H1 (cell line): Measurements from ENCODE around the gene RGS11. TPM values are rescaled to one million over a fixed set of nuclear protein-coding genes. Genes with fewer than 3 reads are reported as not detected.

Experiments
- CTCF ChIA-PET: fragments of 300-600 bp; sonication (Branson Sonifier 250); formaldehyde crosslinking; loops from one replicate; lab custom pipeline; 2021; ENCODE audit not compliant: partially characterized antibody; lab: Charles Lee
- POLR2A ChIA-PET: fragments of 300-600 bp; sonication (Branson Sonifier 250); formaldehyde crosslinking; loops from one replicate; lab custom pipeline; 2021; ENCODE audit warnings: inconsistent platforms; ENCODE audit not compliant: partially characterized antibody; lab: Charles Lee
- DNase-seq, 2 experiments: peaks; one replicate each; pipeline versions ENCODE4 v3.0.0 to v3.0.0-alpha.2; 2010 to 2022; ENCODE audit warnings: low spot score in 2 of 2, low read depth in 1 of 2, mixed read lengths in 1 of 2
- FAIRE-seq: peaks from 2 replicates; lab custom pipeline; 2011; peaks lifted over from hg19 to GRCh38; lab: Jason Lieb, UNC
- H2AFZ ChIP-seq: 2 replicates; pipeline ENCODE4 v1.8.1; 2012; ENCODE audit warnings: low read length, inconsistent platforms
- H2AK5ac ChIP-seq: 2 replicates; pipeline ENCODE4 v1.6.1; 2013; ENCODE audit warnings: low read depth, low read length
- H2BK120ac ChIP-seq: replicated peaks from 2 replicates; pipeline ENCODE3; 2013; ENCODE audit warnings: low read depth, low read length, inconsistent platforms
- H2BK12ac ChIP-seq: 2 replicates; pipeline ENCODE4 v1.6.1; 2013; ENCODE audit warnings: low read depth, low read length
- H2BK15ac ChIP-seq: 2 replicates; pipeline ENCODE4 v1.6.1; 2013; ENCODE audit warnings: low read length
- H2BK20ac ChIP-seq: 2 replicates; pipeline ENCODE4 v1.6.1; 2013; ENCODE audit warnings: low read length
- H2BK5ac ChIP-seq: 2 replicates; pipeline ENCODE4 v1.6.1; 2013; ENCODE audit warnings: low read depth, low read length
- H3K14ac ChIP-seq: 2 replicates; pipeline ENCODE4 v1.6.1; 2013; ENCODE audit warnings: inconsistent platforms; ENCODE audit not compliant: insufficient read length
- H3K18ac ChIP-seq: 2 replicates; pipeline ENCODE4 v1.6.1; 2013; ENCODE audit warnings: low read length; ENCODE audit errors: extremely low read depth
- H3K23ac ChIP-seq: 2 replicates; pipeline ENCODE4 v1.6.1; 2013; ENCODE audit warnings: inconsistent platforms; ENCODE audit not compliant: insufficient read length
- H3K23me2 ChIP-seq: 2 replicates; pipeline ENCODE4 v1.6.1; 2013; ENCODE audit warnings: low read depth, low read length
- H3K27ac ChIP-seq: 2 replicates; pipeline ENCODE4 v1.6.1; 2011; ENCODE audit warnings: low read depth, low read length, inconsistent platforms
- H3K27me3 ChIP-seq, 4 experiments: replicated peaks in 1 of 4; 1 replicate in 1 of 4; 2 replicates in 3 of 4; pipeline versions ENCODE4 v1.6.1 to v1.8.1; 2011 to 2013; ENCODE audit warnings: low read length in 3 of 4, mild to moderate bottlenecking in 3 of 4, inconsistent platforms in 2 of 4, mixed read lengths in 2 of 4, moderate library complexity in 1 of 4; ENCODE audit not compliant: control insufficient read depth in 3 of 4, insufficient read depth in 3 of 4; ENCODE audit errors: extremely low read depth in 1 of 4
- H3K36me3 ChIP-seq, 4 experiments: 2 replicates each; pipeline versions ENCODE4 v1.6.1 to v1.8.1; 2011 to 2013; ENCODE audit warnings: mild to moderate bottlenecking in 4 of 4, low read length in 3 of 4, moderate library complexity in 2 of 4, control low read depth in 1 of 4, inconsistent platforms in 1 of 4; ENCODE audit not compliant: insufficient read depth in 4 of 4, control insufficient read depth in 2 of 4
- H3K4ac ChIP-seq: replicated peaks from 2 replicates; pipeline ENCODE3; 2013; ENCODE audit warnings: low read length, low read depth, mixed read lengths, inconsistent platforms; ENCODE audit not compliant: insufficient read length
- H3K4me1 ChIP-seq, 4 experiments: replicated peaks in 1 of 4; 1 replicate in 1 of 4; 2 replicates in 3 of 4; pipeline versions ENCODE4 v1.6.1 to v1.8.1; 2011 to 2013; ENCODE audit warnings: low read length in 3 of 4, inconsistent platforms in 2 of 4, mixed read lengths in 1 of 4; ENCODE audit not compliant: insufficient read depth in 4 of 4, control insufficient read depth in 3 of 4
- H3K4me2 ChIP-seq, 2 experiments: 2 replicates each; pipeline versions ENCODE4 v1.6.1 to v1.8.1; 2011 to 2013; ENCODE audit warnings: low read depth in 2 of 2, low read length in 2 of 2, control low read depth in 1 of 2, inconsistent platforms in 1 of 2, mild to moderate bottlenecking in 1 of 2; ENCODE audit not compliant: insufficient read depth in 1 of 2
- H3K4me3 ChIP-seq, 4 experiments: fragments of 200-600, 300-600 bp in 1 of 4; sonication (generic), shearing (Covaris generic), sonication (Bioruptor Twin) in 1 of 4; 2 replicates each; pipeline versions ENCODE4 v1.5.1 to v1.8.1; 2011 to 2016; ENCODE audit warnings: low read length in 4 of 4, low read depth in 3 of 4, control low read depth in 2 of 4, inconsistent platforms in 2 of 4, mild to moderate bottlenecking in 2 of 4, mixed read lengths in 1 of 4, moderate library complexity in 1 of 4; ENCODE audit not compliant: insufficient read depth in 2 of 4; ENCODE audit errors: extremely low read depth in 1 of 4
- H3K56ac ChIP-seq: replicated peaks from 2 replicates; pipeline ENCODE3; 2013; ENCODE audit warnings: low read depth, mild to moderate bottlenecking, mixed read lengths, low read length, inconsistent platforms; ENCODE audit not compliant: insufficient read length
- H3K79me1 ChIP-seq: 2 replicates; pipeline ENCODE4 v1.6.1; 2013; ENCODE audit warnings: low read depth, low read length, control low read depth
- H3K79me2 ChIP-seq, 2 experiments: 2 replicates each; pipeline versions ENCODE4 v1.6.1 to v1.8.1; 2012 to 2013; ENCODE audit warnings: low read length in 2 of 2, mild to moderate bottlenecking in 2 of 2, inconsistent platforms in 1 of 2; ENCODE audit not compliant: insufficient read depth in 2 of 2, control insufficient read depth in 1 of 2
- H3K9ac ChIP-seq, 4 experiments: replicated peaks in 1 of 4; 1 replicate in 1 of 4; 2 replicates in 3 of 4; pipeline versions ENCODE4 v1.6.1 to v1.8.1; 2011 to 2013; ENCODE audit warnings: low read depth in 3 of 4, low read length in 3 of 4, control low read depth in 2 of 4, mild to moderate bottlenecking in 2 of 4, moderate library complexity in 2 of 4, inconsistent platforms in 1 of 4; ENCODE audit errors: extremely low read depth in 1 of 4
- H3K9me3 ChIP-seq, 2 experiments: 2 replicates each; pipeline versions ENCODE4 v1.6.1 to v1.8.1; 2012 to 2013; ENCODE audit warnings: mild to moderate bottlenecking in 2 of 2, moderate library complexity in 2 of 2, control low read depth in 1 of 2, inconsistent platforms in 1 of 2, low read depth in 1 of 2, low read length in 1 of 2, mixed read lengths in 1 of 2; ENCODE audit not compliant: insufficient read depth in 2 of 2
- H4K20me1 ChIP-seq, 2 experiments: replicated peaks in 1 of 2; 2 replicates each; pipeline versions ENCODE3 to v1.8.1; 2011 to 2013; ENCODE audit warnings: inconsistent platforms in 2 of 2, low read length in 2 of 2, mild to moderate bottlenecking in 1 of 2; ENCODE audit not compliant: insufficient read depth in 2 of 2, control insufficient read depth in 1 of 2
- H4K5ac ChIP-seq: 2 replicates; pipeline ENCODE4 v1.6.1; 2013; ENCODE audit warnings: low read length, low read depth, mixed read lengths, inconsistent platforms; ENCODE audit not compliant: insufficient read length
- H4K8ac ChIP-seq: 2 replicates; pipeline ENCODE4 v1.8.0; 2013; ENCODE audit warnings: mild to moderate bottlenecking, moderate library complexity, low read length, inconsistent platforms; ENCODE audit not compliant: insufficient read depth; ENCODE audit errors: extremely low read depth
- H4K91ac ChIP-seq: replicated peaks from 2 replicates; pipeline ENCODE3; 2013; ENCODE audit warnings: low read length, mixed read lengths, inconsistent platforms; ENCODE audit not compliant: insufficient read length
- CBX8 ChIP-seq: fragments of 300-800, 300-1000 bp; sonication (generic); IDR thresholded peaks from 2 replicates; pipeline ENCODE4 v1.7.1; 2016; ENCODE audit warnings: low read depth, low read length, borderline replicate concordance
- FOSL1 ChIP-seq: IDR thresholded peaks from 2 replicates; pipeline ENCODE4 v1.6.1; 2011; ENCODE audit warnings: mild to moderate bottlenecking, low read depth, low read length, moderate library complexity; ENCODE audit not compliant: insufficient read depth
- KDM5A ChIP-seq: fragments of 200-600 bp; IDR thresholded peaks from 2 replicates; pipeline ENCODE4 v1.7.1; 2012; ENCODE audit warnings: mild to moderate bottlenecking, low read length, inconsistent platforms, mixed read lengths
- PHF8 ChIP-seq: fragments of 200-600 bp; sonication (generic); conservative IDR thresholded peaks from 2 replicates; pipeline ENCODE4 v1.7.1; 2012; ENCODE audit warnings: low read depth, mild to moderate bottlenecking, inconsistent platforms, low read length, moderate library complexity
- RAD21 ChIP-seq, 2 experiments: IDR thresholded peaks in 1 of 2; conservative IDR thresholded peaks in 1 of 2; 2 replicates each; pipeline ENCODE4 v1.6.1; 2011; ENCODE audit warnings: low read depth in 2 of 2, low read length in 2 of 2, improper control_type of control experiment in 1 of 2, inconsistent platforms in 1 of 2, mild to moderate bottlenecking in 1 of 2, moderate library complexity in 1 of 2
- RBBP5 ChIP-seq: IDR thresholded peaks from 2 replicates; pipeline ENCODE4 v1.7.1; 2012; ENCODE audit warnings: low read depth, mild to moderate bottlenecking, inconsistent platforms, low read length, moderate library complexity, borderline replicate concordance
- RFX5 ChIP-seq: IDR thresholded peaks from 2 replicates; pipeline ENCODE4 v1.6.1; 2011; ENCODE audit warnings: low read depth, low read length, improper control_type of control experiment, borderline replicate concordance
- TAF7 ChIP-seq: optimal IDR thresholded peaks from 2 replicates; pipeline ENCODE3; 2011; ENCODE audit warnings: low read depth, mild to moderate bottlenecking, inconsistent platforms, low read length, moderate library complexity, borderline replicate concordance
- WGBS, 2 experiments: shearing (Covaris generic) in 1 of 2; methylation state at CpG; one replicate each; pipeline versions ENCODE4 v1.1.6 to v1.1.7; 2013 to 2015; ENCODE audit warnings: low lambda C conversion rate in 2 of 2, mixed read lengths in 2 of 2, inconsistent platforms in 1 of 2, low coverage in 1 of 2, missing lambda C conversion rate in 1 of 2; ENCODE audit not compliant: insufficient replicate concordance in 2 of 2, insufficient coverage in 1 of 2, insufficient read length in 1 of 2; ENCODE audit errors: extremely low coverage in 1 of 2, missing lambda C conversion rate in 1 of 2; 5-methylcytosine and 5-hydroxymethylcytosine counted together
- polyA plus RNA-seq, 7 experiments: library from polyadenylated mRNA; depleted of rRNA in 3 of 7; stranded (reverse) in 5 of 7; unstranded in 2 of 7; fragments of >200 nt in 5 of 7; fragments of 200-250 nt in 2 of 7; gene quantifications; 1 replicate in 5 of 7; 2 replicates in 1 of 7; 4 replicates in 1 of 7; pipeline versions ENCODE4 v1.2.1 to v1.2.3, GENCODE V29; 2011 to 2013; ENCODE audit warnings: missing spikeins in 2 of 7, mixed read lengths in 2 of 7
- total RNA-seq: library from RNA; stranded (reverse); fragmentation: NEBNext Ultra II Directional; extraction: Animal tissue kit (Norgen Biotek cat#: 25700); gene quantifications from 2 replicates; pipeline ENCODE4 v1.2.1, GENCODE V29; 2021
- TF ChIP-seq, protein P1 (sequence below): IDR thresholded peaks from 2 replicates; pipeline ENCODE4 v1.6.1; 2012; ENCODE audit warnings: low read length, inconsistent platforms
- TF ChIP-seq, protein P2 (sequence below): IDR thresholded peaks from 2 replicates; pipeline ENCODE4 v1.6.1; 2011; ENCODE audit warnings: low read length, improper control_type of control experiment

RGS11 gene
- total and polyA plus RNA-seq, 2 of the 8 experiments (the other 6 are each of a cell fraction or from before 2014, with no cell fraction given): 0.84 to 1.2 TPM

DNA sequence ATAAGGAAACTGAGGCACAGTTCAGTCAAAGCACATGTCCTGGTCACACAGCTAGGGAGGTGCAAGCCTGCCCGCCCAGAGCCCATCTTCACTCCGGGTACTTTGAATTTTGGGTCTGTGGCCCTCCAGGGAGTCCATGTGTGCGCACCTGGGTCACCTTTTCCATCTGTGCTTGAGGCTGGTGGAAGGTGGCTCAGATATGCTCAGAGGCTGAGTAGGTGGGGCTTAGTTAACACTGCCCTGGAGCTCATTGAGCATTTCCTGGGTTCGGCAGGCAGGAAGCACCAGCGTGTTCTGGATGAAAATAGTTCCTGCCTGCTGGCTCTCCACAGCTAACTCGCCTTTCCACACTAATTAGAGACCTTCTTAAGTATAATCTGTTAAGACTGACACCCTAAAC, 21.9 kb downstream of the RGS11 start:
- H4K20me1 ChIP-seq: peaks cover 2 to 6% of the 10 kb centered on the region in 2 experiments
- no peak overlapping the region for H3K23ac ChIP-seq
- H3K36me3 ChIP-seq: peaks cover 0 to 14% (median 3%) of the 10 kb centered on the region in 4 experiments; a peak in 4 of 8 replicates
- H3K4me2 ChIP-seq: no peak overlapping the region
- no peaks in the 10 kb centered on the region for H3K23me2 ChIP-seq
- no peak overlapping the region for H4K91ac ChIP-seq
- DNase-seq (no peak), FAIRE-seq (no peak)
- H3K18ac ChIP-seq: no peak overlapping the region
- no peak overlapping the region; a peak in 1 of 7 replicates for H3K9ac ChIP-seq
- H3K27ac ChIP-seq: no peak overlapping the region
- H2BK12ac ChIP-seq: no peak overlapping the region
- no peak overlapping the region for H3K4ac ChIP-seq
- no peak overlapping the region for H3K4me3 ChIP-seq
- no peak overlapping the region for H4K8ac ChIP-seq
- no peak overlapping the region for H2BK120ac ChIP-seq
- no peaks in the 10 kb centered on the region for H3K27me3 ChIP-seq
- WGBS, 2 experiments: 93% methylated on average over 6 of the region's 6 CpGs; no CpG with 5 or more reads in 1 of the 2 experiments
- no peaks in the 10 kb centered on the region for H3K9me3 ChIP-seq
- no peak overlapping the region for H2BK5ac ChIP-seq
- no peaks in the 10 kb centered on the region; the same call in none of the 2 replicates for H3K79me1 ChIP-seq
- ChIA-PET POLR2A (interaction anchor here (2.1 to 2.3 kb wide), 2 partner anchors 16 to 25 kb away, joined by 5 to 6 read pairs; partner anchors contain the start of gene LUC7L), CTCF (interaction anchor here (0.9 to 1.4 kb wide), 4 partner anchors 9 to 72 kb away, joined by 3 to 4 read pairs (median 3); no protein-coding TSS in a partner anchor)
- no peak overlapping the region for H3K56ac ChIP-seq
- no peak overlapping the region for H2BK20ac ChIP-seq
- no peak overlapping the region for H2AFZ ChIP-seq
- no peak overlapping the region for H3K14ac ChIP-seq
- no peak overlapping the region for H2AK5ac ChIP-seq
- no peak overlapping the region for H2BK15ac ChIP-seq
- H4K5ac ChIP-seq: no peak overlapping the region
- H3K4me1 ChIP-seq: no peaks in the 10 kb centered on the region
- H3K79me2 ChIP-seq: no peaks in the 10 kb centered on the region
- TF ChIP-seq RAD21 (IDR thresholded peaks at IDR 0.05 in 1 of 2, conservative IDR thresholded peaks at IDR 0.05 in 1 of 2; ENCODE audit: low read depth in 2 of 2, low read length in 2 of 2) (no peak), CBX8 (no peak), FOSL1 (no peak), RFX5 (no peak), RBBP5 (no peak), PHF8 (no peak), KDM5A (no peak), TAF7 (no peak)
- TF ChIP-seq, protein P1, sequence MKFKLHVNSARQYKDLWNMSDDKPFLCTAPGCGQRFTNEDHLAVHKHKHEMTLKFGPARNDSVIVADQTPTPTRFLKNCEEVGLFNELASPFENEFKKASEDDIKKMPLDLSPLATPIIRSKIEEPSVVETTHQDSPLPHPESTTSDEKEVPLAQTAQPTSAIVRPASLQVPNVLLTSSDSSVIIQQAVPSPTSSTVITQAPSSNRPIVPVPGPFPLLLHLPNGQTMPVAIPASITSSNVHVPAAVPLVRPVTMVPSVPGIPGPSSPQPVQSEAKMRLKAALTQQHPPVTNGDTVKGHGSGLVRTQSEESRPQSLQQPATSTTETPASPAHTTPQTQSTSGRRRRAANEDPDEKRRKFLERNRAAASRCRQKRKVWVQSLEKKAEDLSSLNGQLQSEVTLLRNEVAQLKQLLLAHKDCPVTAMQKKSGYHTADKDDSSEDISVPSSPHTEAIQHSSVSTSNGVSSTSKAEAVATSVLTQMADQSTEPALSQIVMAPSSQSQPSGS: no peak
- TF ChIP-seq, protein P2, sequence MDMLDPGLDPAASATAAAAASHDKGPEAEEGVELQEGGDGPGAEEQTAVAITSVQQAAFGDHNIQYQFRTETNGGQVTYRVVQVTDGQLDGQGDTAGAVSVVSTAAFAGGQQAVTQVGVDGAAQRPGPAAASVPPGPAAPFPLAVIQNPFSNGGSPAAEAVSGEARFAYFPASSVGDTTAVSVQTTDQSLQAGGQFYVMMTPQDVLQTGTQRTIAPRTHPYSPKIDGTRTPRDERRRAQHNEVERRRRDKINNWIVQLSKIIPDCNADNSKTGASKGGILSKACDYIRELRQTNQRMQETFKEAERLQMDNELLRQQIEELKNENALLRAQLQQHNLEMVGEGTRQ: no peak
